Endothelial cell of coronary artery (primary cell): ENCODE measurements around the gene MALRD1. TPM values are rescaled to one million over a fixed set of nuclear protein-coding genes. Genes with fewer than 3 reads are reported as not detected.

Source experiments
- total RNA-seq: library from RNA; depleted of rRNA; stranded (reverse); fragments of >200 nt; gene quantifications from 2 replicates; pipeline ENCODE4 v1.2.3, GENCODE V29; 2014

MALRD1 gene
- total RNA-seq, result not detected in 2 replicates

GRCh38 chr10:19048489-19048888, at the start of gene MALRD1:
TSS of gene MALRD1 (plus strand) at chr10:19048801. CDS start at chr10:19048939, 138 bp downstream.

